WTC11 (cell line): Measurements from ENCODE around the gene CD82. TPM values are rescaled to one million over a fixed set of nuclear protein-coding genes. Genes with fewer than 3 reads are reported as not detected.

Experiments used
- ATAC-seq: fragments of 200-7000 bp; cut with Tn5 transposase; 2 replicates; pipeline ENCODE4 v1.10.0; 2021; ENCODE audit warnings: mild to moderate bottlenecking, moderate library complexity
- CTCF ChIA-PET: fragments of 300-600 bp; sonication (Branson Sonifier 250); formaldehyde crosslinking; loops from one replicate; lab custom pipeline; 2021; ENCODE audit warnings: antibody characterized with exemption; lab: Charles Lee
- POLR2A ChIA-PET: fragments of 350-600 bp; sonication (Branson Sonifier 250); formaldehyde crosslinking; loops from one replicate; lab custom pipeline; 2021; ENCODE audit warnings: antibody characterized with exemption; lab: Charles Lee
- DNase-seq: peaks from one replicate; pipeline ENCODE4 v3.0.0; 2021; ENCODE audit warnings: low spot score
- H3K27ac Mint-ChIP-seq: 2 replicates; pipeline ENCODE4 v1.8.0; 2021; ENCODE audit warnings: mixed read lengths
- H3K27me3 Mint-ChIP-seq: 2 replicates; pipeline ENCODE4 v1.8.0; 2021; ENCODE audit warnings: low read depth, mild to moderate bottlenecking, moderate library complexity, mixed read lengths
- H3K36me3 Mint-ChIP-seq: 2 replicates; pipeline ENCODE4 v1.8.0; 2021; ENCODE audit warnings: mixed read lengths
- H3K4me1 Mint-ChIP-seq: 2 replicates; pipeline ENCODE4 v1.8.0; 2022; ENCODE audit warnings: mixed read lengths
- H3K4me3 Mint-ChIP-seq: 2 replicates; pipeline ENCODE4 v1.8.0; 2021; ENCODE audit warnings: mild to moderate bottlenecking, moderate library complexity, mixed read lengths
- H3K9me3 Mint-ChIP-seq: 2 replicates; pipeline ENCODE4 v1.8.0; 2021; ENCODE audit warnings: mixed read lengths
- EMX1 ChIP-seq: fragments of 250-450 bp; sonication (Bioruptor Pico); IDR thresholded peaks from 2 replicates; pipeline ENCODE4 v1.8.0; 2021; ENCODE audit warnings: mild to moderate bottlenecking
- FOXK1 ChIP-seq: sonication (generic); formaldehyde crosslinking; IDR thresholded peaks from 2 replicates; pipeline ENCODE4 v1.8.0; 2022; ENCODE audit warnings: mild to moderate bottlenecking, moderate library complexity, missing genetic modification reagents
- GRHL2 ChIP-seq: fragments of 250-450 bp; sonication (Bioruptor Pico); IDR thresholded peaks from 2 replicates; pipeline ENCODE4 v1.8.0; 2022; ENCODE audit warnings: mild to moderate bottlenecking, moderate library complexity; ENCODE audit not compliant: insufficient replicate concordance, severe bottlenecking
- MYBL2 ChIP-seq: sonication (generic); formaldehyde crosslinking; IDR thresholded peaks from 2 replicates; pipeline ENCODE4 v1.8.1; 2023; ENCODE audit warnings: mild to moderate bottlenecking, moderate library complexity, missing genetic modification reagents
- SMAD4 ChIP-seq: sonication (generic); formaldehyde crosslinking; IDR thresholded peaks from 2 replicates; pipeline ENCODE4 v1.8.0; 2022; ENCODE audit warnings: mild to moderate bottlenecking, missing genetic modification reagents
- SP1 ChIP-seq: sonication (generic); formaldehyde crosslinking; conservative IDR thresholded peaks from 2 replicates; pipeline ENCODE4 v1.8.1; 2022; ENCODE audit warnings: missing genetic modification reagents
- ZNF219 ChIP-seq: sonication (generic); formaldehyde crosslinking; IDR thresholded peaks from 2 replicates; pipeline ENCODE4 v1.8.0; 2023; ENCODE audit warnings: missing genetic modification reagents, mild to moderate bottlenecking, borderline replicate concordance
- ZNF232 ChIP-seq: sonication (generic); formaldehyde crosslinking; IDR thresholded peaks from 2 replicates; pipeline ENCODE4 v1.8.0; 2022; ENCODE audit warnings: mild to moderate bottlenecking, missing genetic modification reagents
- total RNA-seq: library from RNA; stranded (reverse); gene quantifications from 3 replicates; pipeline ENCODE4 v1.2.3, GENCODE V29; 2021
- TF ChIP-seq, protein P1 (sequence below): sonication (generic); formaldehyde crosslinking; IDR thresholded peaks from 2 replicates; pipeline ENCODE4 v1.8.0; 2022; ENCODE audit warnings: missing genetic modification reagents
- TF ChIP-seq, protein P2 (sequence below): sonication (generic); formaldehyde crosslinking; IDR thresholded peaks from 2 replicates; pipeline ENCODE4 v1.8.0; 2022; ENCODE audit warnings: mild to moderate bottlenecking, missing genetic modification reagents
- TF ChIP-seq, protein P3 (sequence below): fragments of 250-450 bp; sonication (Bioruptor Pico); IDR thresholded peaks from 2 replicates; pipeline ENCODE4 v1.9.0; 2021; ENCODE audit warnings: moderate library complexity, mild to moderate bottlenecking, inconsistent platforms, borderline replicate concordance
- TF ChIP-seq, protein P4 (sequence below): sonication (generic); formaldehyde crosslinking; IDR thresholded peaks from 2 replicates; pipeline ENCODE4 v1.8.1; 2023; ENCODE audit warnings: mild to moderate bottlenecking, missing genetic modification reagents
- TF ChIP-seq, protein P5 (sequence below): fragments of 200-600 bp; IDR thresholded peaks from 2 replicates; pipeline ENCODE4 v1.8.0; 2022; ENCODE audit warnings: antibody characterized with exemption
- TF ChIP-seq, protein P6 (sequence below): sonication (generic); formaldehyde crosslinking; IDR thresholded peaks from 2 replicates; pipeline ENCODE4 v1.8.1; 2022; ENCODE audit warnings: low read depth, mild to moderate bottlenecking, moderate library complexity, missing genetic modification reagents, borderline replicate concordance
- TF ChIP-seq, protein P7 (sequence below): sonication (generic); formaldehyde crosslinking; IDR thresholded peaks from 2 replicates; pipeline ENCODE4 v1.8.0; 2023; ENCODE audit warnings: missing genetic modification reagents, mild to moderate bottlenecking, borderline replicate concordance

The CD82 gene
- total RNA-seq, 1 experiment from 2014 or later = 15.5 TPM

DNA sequence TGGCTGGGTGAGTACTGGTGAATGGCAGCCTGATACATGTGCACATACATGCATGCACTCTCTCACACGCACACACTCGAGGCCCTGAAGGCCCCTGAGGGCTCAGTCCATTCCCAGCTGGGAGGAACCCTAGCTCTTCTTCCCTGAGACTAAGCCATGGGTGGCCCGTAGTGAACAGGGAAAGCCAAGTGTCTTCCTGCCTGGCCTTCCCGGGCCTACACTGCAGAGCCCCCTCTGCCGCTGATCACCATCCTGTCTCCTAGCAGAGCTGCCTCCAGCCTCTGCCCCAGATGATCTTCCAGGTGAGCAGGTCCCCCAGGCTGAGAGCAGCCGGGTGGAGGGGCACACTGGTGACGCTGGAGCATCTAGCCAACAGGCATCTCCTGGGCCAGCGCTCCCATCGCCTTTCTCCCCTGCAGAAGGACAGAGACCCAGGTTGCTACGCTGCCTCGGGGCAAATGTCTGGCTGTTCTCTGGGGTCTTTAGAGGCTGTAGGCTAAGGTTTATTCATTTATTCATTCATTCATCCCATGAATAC, 57.3 kb downstream of the CD82 start:
- Mint-ChIP-seq H3K27me3 (peaks cover 16% of the 10 kb centered on the region), H3K36me3 (no peaks in the 10 kb centered on the region)
- TF ChIP-seq ZNF219 (no peak), EMX1 (no peak), MYBL2 (CRISPR knock-in tag) (no peak)
- TF ChIP-seq, protein P1, sequence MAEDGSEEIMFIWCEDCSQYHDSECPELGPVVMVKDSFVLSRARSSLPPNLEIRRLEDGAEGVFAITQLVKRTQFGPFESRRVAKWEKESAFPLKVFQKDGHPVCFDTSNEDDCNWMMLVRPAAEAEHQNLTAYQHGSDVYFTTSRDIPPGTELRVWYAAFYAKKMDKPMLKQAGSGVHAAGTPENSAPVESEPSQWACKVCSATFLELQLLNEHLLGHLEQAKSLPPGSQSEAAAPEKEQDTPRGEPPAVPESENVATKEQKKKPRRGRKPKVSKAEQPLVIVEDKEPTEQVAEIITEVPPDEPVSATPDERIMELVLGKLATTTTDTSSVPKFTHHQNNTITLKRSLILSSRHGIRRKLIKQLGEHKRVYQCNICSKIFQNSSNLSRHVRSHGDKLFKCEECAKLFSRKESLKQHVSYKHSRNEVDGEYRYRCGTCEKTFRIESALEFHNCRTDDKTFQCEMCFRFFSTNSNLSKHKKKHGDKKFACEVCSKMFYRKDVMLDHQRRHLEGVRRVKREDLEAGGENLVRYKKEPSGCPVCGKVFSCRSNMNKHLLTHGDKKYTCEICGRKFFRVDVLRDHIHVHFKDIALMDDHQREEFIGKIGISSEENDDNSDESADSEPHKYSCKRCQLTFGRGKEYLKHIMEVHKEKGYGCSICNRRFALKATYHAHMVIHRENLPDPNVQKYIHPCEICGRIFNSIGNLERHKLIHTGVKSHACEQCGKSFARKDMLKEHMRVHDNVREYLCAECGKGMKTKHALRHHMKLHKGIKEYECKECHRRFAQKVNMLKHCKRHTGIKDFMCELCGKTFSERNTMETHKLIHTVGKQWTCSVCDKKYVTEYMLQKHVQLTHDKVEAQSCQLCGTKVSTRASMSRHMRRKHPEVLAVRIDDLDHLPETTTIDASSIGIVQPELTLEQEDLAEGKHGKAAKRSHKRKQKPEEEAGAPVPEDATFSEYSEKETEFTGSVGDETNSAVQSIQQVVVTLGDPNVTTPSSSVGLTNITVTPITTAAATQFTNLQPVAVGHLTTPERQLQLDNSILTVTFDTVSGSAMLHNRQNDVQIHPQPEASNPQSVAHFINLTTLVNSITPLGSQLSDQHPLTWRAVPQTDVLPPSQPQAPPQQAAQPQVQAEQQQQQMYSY (CRISPR knock-in tag) = no peak
- TF ChIP-seq, all 79 proteins: peak for 0
- no peak for ATAC-seq
- H3K4me3 Mint-ChIP-seq = no peak overlapping the region
- DNase-seq = no peak
- no peak overlapping the region for H3K27ac Mint-ChIP-seq
- POLR2A ChIA-PET = interaction anchor here (1.0 kb wide), 1 partner anchor 103 kb away, joined by 3 read pairs; no protein-coding TSS in a partner anchor
- peaks cover 9% of the 10 kb centered on the region for H3K9me3 Mint-ChIP-seq
- H3K4me1 Mint-ChIP-seq = peaks cover 25% of the 10 kb centered on the region; the same call in 1 of the 2 replicates
- CTCF ChIA-PET = interaction anchor here (0.8 to 5.4 kb wide), 16 partner anchors 11 to 314 kb away, joined by 3 to 72 read pairs (median 9); partner anchors contain the start of gene TSPAN18

DNA sequence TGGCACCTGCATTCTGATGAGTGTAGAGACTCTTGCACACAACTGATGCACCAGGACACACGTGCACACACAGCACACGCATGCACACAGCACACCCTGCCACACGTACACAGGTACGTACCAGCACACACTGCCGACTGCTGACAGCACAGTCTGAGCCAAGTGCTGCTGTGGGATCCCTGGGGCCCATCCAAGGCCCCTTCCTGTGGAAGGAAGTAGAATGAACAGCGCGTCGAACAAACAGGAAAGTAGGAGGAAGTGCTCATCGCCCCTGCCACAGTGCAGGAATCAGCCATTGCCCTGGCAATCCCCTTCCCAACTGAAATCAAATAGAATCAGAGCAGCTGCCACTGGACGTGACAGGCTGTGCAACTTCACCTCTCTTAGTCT, 57.9 kb downstream of the CD82 start:
- H3K9me3 Mint-ChIP-seq = peaks cover 9% of the 10 kb centered on the region
- DNase-seq (no peak), ATAC-seq (no peak)
- H3K4me1 Mint-ChIP-seq = peaks cover 23% of the 10 kb centered on the region; the same call in 1 of the 2 replicates
- H3K27me3 Mint-ChIP-seq = peaks cover 14% of the 10 kb centered on the region
- no peaks in the 10 kb centered on the region for H3K36me3 Mint-ChIP-seq
- ChIA-PET CTCF (interaction anchor here (1.3 to 5.4 kb wide), 4 partner anchors 138 to 305 kb away, joined by 3 to 72 read pairs (median 25); no protein-coding TSS in a partner anchor), POLR2A (interaction anchor here (0.7 kb wide), 1 partner anchor 138 kb away, joined by 3 read pairs; no protein-coding TSS in a partner anchor)
- TF ChIP-seq ZNF232 (CRISPR knock-in tag) = no peak
- no peak overlapping the region for H3K4me3 Mint-ChIP-seq
- no peak overlapping the region for H3K27ac Mint-ChIP-seq

DNA sequence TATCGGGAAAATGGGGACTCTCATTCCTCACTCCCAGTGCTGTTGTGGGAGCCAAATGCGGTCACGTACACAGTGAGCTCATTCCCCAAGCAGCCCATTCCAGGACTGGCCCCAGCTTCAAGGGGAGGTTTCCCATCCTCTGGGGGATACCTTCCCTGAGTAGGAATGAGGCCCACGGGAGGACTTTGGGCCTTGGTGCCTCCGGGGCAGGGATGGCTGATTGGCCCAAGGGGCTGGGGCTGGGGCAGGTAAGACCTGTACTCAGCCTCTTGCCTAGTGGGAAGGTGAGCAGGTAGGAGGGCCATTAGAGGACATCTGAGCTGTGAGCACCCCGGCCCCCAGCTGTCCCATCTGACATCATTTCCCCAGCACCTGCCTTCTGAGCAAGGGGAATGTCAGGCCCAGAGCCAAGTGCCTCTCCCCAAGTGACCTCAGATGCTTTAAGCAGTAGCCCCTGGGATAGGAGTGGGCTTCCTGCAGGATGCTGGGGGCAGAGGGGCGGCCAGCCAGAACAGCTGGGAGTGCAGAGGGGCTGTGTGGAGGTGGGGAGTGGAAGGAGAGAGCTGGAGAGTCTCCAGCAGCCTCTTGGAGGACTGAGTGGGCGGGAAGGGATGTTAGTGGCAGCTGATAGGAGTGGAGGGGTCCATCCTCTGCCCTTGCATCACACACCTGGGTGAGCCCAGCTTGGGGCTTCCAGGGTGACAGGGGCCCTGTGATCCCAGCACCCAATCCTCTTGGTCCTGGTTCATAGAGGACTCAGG, 58.4 kb downstream of the CD82 start:
- POLR2A ChIA-PET = interaction anchor here (0.7 kb wide), 1 partner anchor 138 kb away, joined by 3 read pairs; no protein-coding TSS in a partner anchor
- Mint-ChIP-seq H3K9me3 (peaks cover 9% of the 10 kb centered on the region), H3K36me3 (no peaks in the 10 kb centered on the region), H3K27ac (no peak overlapping the region), H3K4me1 (peaks cover 23% of the 10 kb centered on the region; the same call in 1 of the 2 replicates), H3K4me3 (no peak overlapping the region), H3K27me3 (peaks cover 14% of the 10 kb centered on the region)
- DNase-seq (no peak), ATAC-seq (no peak)
- CTCF ChIA-PET = interaction anchor here (1.3 to 5.4 kb wide), 4 partner anchors 137 to 304 kb away, joined by 3 to 72 read pairs (median 25); no protein-coding TSS in a partner anchor
- no peak for TF ChIP-seq SMAD4 (CRISPR knock-in tag)
- no peak for TF ChIP-seq FOXK1 (CRISPR knock-in tag)
- TF ChIP-seq GRHL2 (CRISPR knock-in tag) = no peak
- TF ChIP-seq, protein P2, sequence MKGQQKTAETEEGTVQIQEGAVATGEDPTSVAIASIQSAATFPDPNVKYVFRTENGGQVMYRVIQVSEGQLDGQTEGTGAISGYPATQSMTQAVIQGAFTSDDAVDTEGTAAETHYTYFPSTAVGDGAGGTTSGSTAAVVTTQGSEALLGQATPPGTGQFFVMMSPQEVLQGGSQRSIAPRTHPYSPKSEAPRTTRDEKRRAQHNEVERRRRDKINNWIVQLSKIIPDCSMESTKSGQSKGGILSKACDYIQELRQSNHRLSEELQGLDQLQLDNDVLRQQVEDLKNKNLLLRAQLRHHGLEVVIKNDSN = no peak
- TF ChIP-seq, protein P3, sequence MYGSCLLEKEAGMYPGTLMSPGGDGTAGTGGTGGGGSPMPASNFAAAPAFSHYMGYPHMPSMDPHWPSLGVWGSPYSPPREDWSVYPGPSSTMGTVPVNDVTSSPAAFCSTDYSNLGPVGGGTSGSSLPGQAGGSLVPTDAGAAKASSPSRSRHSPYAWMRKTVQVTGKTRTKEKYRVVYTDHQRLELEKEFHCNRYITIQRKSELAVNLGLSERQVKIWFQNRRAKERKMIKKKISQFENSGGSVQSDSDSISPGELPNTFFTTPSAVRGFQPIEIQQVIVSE (CRISPR knock-in tag) = no peak
- TF ChIP-seq, protein P4, sequence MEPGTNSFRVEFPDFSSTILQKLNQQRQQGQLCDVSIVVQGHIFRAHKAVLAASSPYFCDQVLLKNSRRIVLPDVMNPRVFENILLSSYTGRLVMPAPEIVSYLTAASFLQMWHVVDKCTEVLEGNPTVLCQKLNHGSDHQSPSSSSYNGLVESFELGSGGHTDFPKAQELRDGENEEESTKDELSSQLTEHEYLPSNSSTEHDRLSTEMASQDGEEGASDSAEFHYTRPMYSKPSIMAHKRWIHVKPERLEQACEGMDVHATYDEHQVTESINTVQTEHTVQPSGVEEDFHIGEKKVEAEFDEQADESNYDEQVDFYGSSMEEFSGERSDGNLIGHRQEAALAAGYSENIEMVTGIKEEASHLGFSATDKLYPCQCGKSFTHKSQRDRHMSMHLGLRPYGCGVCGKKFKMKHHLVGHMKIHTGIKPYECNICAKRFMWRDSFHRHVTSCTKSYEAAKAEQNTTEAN (CRISPR knock-in tag) = no peak
- no peak for TF ChIP-seq SP1
- TF ChIP-seq, protein P5, sequence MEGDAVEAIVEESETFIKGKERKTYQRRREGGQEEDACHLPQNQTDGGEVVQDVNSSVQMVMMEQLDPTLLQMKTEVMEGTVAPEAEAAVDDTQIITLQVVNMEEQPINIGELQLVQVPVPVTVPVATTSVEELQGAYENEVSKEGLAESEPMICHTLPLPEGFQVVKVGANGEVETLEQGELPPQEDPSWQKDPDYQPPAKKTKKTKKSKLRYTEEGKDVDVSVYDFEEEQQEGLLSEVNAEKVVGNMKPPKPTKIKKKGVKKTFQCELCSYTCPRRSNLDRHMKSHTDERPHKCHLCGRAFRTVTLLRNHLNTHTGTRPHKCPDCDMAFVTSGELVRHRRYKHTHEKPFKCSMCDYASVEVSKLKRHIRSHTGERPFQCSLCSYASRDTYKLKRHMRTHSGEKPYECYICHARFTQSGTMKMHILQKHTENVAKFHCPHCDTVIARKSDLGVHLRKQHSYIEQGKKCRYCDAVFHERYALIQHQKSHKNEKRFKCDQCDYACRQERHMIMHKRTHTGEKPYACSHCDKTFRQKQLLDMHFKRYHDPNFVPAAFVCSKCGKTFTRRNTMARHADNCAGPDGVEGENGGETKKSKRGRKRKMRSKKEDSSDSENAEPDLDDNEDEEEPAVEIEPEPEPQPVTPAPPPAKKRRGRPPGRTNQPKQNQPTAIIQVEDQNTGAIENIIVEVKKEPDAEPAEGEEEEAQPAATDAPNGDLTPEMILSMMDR = no peak
- TF ChIP-seq, protein P6, sequence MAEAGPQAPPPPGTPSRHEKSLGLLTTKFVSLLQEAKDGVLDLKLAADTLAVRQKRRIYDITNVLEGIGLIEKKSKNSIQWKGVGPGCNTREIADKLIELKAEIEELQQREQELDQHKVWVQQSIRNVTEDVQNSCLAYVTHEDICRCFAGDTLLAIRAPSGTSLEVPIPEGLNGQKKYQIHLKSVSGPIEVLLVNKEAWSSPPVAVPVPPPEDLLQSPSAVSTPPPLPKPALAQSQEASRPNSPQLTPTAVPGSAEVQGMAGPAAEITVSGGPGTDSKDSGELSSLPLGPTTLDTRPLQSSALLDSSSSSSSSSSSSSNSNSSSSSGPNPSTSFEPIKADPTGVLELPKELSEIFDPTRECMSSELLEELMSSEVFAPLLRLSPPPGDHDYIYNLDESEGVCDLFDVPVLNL = no peak
- TF ChIP-seq, protein P7, sequence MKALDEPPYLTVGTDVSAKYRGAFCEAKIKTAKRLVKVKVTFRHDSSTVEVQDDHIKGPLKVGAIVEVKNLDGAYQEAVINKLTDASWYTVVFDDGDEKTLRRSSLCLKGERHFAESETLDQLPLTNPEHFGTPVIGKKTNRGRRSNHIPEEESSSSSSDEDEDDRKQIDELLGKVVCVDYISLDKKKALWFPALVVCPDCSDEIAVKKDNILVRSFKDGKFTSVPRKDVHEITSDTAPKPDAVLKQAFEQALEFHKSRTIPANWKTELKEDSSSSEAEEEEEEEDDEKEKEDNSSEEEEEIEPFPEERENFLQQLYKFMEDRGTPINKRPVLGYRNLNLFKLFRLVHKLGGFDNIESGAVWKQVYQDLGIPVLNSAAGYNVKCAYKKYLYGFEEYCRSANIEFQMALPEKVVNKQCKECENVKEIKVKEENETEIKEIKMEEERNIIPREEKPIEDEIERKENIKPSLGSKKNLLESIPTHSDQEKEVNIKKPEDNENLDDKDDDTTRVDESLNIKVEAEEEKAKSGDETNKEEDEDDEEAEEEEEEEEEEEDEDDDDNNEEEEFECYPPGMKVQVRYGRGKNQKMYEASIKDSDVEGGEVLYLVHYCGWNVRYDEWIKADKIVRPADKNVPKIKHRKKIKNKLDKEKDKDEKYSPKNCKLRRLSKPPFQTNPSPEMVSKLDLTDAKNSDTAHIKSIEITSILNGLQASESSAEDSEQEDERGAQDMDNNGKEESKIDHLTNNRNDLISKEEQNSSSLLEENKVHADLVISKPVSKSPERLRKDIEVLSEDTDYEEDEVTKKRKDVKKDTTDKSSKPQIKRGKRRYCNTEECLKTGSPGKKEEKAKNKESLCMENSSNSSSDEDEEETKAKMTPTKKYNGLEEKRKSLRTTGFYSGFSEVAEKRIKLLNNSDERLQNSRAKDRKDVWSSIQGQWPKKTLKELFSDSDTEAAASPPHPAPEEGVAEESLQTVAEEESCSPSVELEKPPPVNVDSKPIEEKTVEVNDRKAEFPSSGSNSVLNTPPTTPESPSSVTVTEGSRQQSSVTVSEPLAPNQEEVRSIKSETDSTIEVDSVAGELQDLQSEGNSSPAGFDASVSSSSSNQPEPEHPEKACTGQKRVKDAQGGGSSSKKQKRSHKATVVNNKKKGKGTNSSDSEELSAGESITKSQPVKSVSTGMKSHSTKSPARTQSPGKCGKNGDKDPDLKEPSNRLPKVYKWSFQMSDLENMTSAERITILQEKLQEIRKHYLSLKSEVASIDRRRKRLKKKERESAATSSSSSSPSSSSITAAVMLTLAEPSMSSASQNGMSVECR = no peak
